HL-60 (cell line): ENCODE measurements around the gene CEP295NL.

Source experiments
- GABPA ChIP-seq: IDR thresholded peaks from 2 replicates; pipeline ENCODE4 v1.6.1; 2012; ENCODE audit warnings: low read depth
- POLR2AphosphoS5 ChIP-seq: IDR thresholded peaks from 2 replicates; pipeline ENCODE4 v1.6.1; 2012; ENCODE audit warnings: low read depth
- SPI1 ChIP-seq: IDR thresholded peaks from 2 replicates; pipeline ENCODE4 v1.6.1; 2012; ENCODE audit warnings: low read depth, mild to moderate bottlenecking, borderline replicate concordance
- TF ChIP-seq, protein P1 (sequence below): IDR thresholded peaks from one replicate; pipeline ENCODE4 v1.5.1; 2011; ENCODE audit warnings: low read length, control low read depth, inconsistent platforms; ENCODE audit not compliant: insufficient read depth
- TF ChIP-seq, protein P2 (sequence below): IDR thresholded peaks from 2 replicates; pipeline ENCODE4 v1.6.1; 2012; ENCODE audit warnings: low read depth; ENCODE audit not compliant: insufficient replicate concordance

DNA sequence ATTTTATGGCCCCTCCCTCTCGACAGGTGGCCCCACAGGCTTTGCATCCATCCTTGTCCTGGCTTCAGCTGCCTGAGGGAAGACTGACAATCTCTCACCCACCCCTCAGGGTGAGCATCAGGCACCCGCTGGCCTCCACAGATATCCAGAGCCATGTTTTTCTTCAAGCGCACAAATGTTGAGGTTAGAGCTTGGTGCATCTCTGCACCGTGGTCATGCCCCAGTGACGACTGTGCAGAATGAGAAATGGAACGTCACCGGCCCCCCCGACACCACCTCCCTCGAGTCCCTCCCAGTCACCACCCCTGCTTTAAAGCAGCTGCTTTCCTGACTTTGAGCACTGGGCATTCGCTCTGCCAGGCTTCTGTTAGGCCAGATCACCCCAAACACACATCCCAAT is 42.0 kb upstream of the CEP295NL start:
- TF ChIP-seq, protein P1, sequence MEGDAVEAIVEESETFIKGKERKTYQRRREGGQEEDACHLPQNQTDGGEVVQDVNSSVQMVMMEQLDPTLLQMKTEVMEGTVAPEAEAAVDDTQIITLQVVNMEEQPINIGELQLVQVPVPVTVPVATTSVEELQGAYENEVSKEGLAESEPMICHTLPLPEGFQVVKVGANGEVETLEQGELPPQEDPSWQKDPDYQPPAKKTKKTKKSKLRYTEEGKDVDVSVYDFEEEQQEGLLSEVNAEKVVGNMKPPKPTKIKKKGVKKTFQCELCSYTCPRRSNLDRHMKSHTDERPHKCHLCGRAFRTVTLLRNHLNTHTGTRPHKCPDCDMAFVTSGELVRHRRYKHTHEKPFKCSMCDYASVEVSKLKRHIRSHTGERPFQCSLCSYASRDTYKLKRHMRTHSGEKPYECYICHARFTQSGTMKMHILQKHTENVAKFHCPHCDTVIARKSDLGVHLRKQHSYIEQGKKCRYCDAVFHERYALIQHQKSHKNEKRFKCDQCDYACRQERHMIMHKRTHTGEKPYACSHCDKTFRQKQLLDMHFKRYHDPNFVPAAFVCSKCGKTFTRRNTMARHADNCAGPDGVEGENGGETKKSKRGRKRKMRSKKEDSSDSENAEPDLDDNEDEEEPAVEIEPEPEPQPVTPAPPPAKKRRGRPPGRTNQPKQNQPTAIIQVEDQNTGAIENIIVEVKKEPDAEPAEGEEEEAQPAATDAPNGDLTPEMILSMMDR, result no peak
- no peak for TF ChIP-seq POLR2AphosphoS5
- no peak for TF ChIP-seq SPI1
- no peak for TF ChIP-seq GABPA
- TF ChIP-seq, protein P2, sequence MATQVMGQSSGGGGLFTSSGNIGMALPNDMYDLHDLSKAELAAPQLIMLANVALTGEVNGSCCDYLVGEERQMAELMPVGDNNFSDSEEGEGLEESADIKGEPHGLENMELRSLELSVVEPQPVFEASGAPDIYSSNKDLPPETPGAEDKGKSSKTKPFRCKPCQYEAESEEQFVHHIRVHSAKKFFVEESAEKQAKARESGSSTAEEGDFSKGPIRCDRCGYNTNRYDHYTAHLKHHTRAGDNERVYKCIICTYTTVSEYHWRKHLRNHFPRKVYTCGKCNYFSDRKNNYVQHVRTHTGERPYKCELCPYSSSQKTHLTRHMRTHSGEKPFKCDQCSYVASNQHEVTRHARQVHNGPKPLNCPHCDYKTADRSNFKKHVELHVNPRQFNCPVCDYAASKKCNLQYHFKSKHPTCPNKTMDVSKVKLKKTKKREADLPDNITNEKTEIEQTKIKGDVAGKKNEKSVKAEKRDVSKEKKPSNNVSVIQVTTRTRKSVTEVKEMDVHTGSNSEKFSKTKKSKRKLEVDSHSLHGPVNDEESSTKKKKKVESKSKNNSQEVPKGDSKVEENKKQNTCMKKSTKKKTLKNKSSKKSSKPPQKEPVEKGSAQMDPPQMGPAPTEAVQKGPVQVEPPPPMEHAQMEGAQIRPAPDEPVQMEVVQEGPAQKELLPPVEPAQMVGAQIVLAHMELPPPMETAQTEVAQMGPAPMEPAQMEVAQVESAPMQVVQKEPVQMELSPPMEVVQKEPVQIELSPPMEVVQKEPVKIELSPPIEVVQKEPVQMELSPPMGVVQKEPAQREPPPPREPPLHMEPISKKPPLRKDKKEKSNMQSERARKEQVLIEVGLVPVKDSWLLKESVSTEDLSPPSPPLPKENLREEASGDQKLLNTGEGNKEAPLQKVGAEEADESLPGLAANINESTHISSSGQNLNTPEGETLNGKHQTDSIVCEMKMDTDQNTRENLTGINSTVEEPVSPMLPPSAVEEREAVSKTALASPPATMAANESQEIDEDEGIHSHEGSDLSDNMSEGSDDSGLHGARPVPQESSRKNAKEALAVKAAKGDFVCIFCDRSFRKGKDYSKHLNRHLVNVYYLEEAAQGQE, result no peak
